CD14-positive monocyte (primary cell): ENCODE measurements around the gene AP2B1. TPM values are rescaled to one million over a fixed set of nuclear protein-coding genes. Genes with fewer than 3 reads are reported as not detected.

Source experiments
- DNase-seq, 3 donors: peaks; one replicate each; pipeline ENCODE4 v3.0.0-alpha.2; 2011 to 2022
- H2AFZ ChIP-seq: 2 replicates; pipeline ENCODE4 v1.6.0; 2012; ENCODE audit warnings: mild to moderate bottlenecking, low read depth, low read length, inconsistent platforms; ENCODE audit not compliant: insufficient read depth, poor library complexity, severe bottlenecking
- H3K27ac ChIP-seq, 2 donors: 1 replicate in 1 of 2; 2 replicates in 1 of 2; pipeline ENCODE4 v1.5.1; 2012 to 2013; ENCODE audit warnings: low read length in 2 of 2, control low read depth in 1 of 2, inconsistent platforms in 1 of 2, low read depth in 1 of 2, mild to moderate bottlenecking in 1 of 2
- H3K27me3 ChIP-seq, 2 donors: one replicate each; pipeline versions ENCODE4 v1.6.0 to v1.6.1; 2011 to 2013; ENCODE audit warnings: low read length in 2 of 2; ENCODE audit not compliant: control insufficient read depth in 2 of 2, insufficient read depth in 2 of 2
- H3K36me3 ChIP-seq, 2 donors: replicated peaks in 1 of 2; 1 replicate in 1 of 2; 2 replicates in 1 of 2; pipeline versions ENCODE4 v1.5.1 to v1.6.1; 2012 to 2013; ENCODE audit warnings: low read length in 2 of 2, control low read depth in 1 of 2, inconsistent platforms in 1 of 2, mild to moderate bottlenecking in 1 of 2; ENCODE audit not compliant: insufficient read depth in 2 of 2, control insufficient read depth in 1 of 2
- H3K4me1 ChIP-seq, 2 donors: 1 replicate in 1 of 2; 2 replicates in 1 of 2; pipeline versions ENCODE4 v1.5.1 to v1.6.1; 2012 to 2013; ENCODE audit warnings: low read length in 2 of 2, control low read depth in 1 of 2, inconsistent platforms in 1 of 2, mild to moderate bottlenecking in 1 of 2, moderate library complexity in 1 of 2; ENCODE audit not compliant: insufficient read depth in 2 of 2, control insufficient read depth in 1 of 2
- H3K4me2 ChIP-seq: replicated peaks from 2 replicates; pipeline ENCODE3; 2012; ENCODE audit warnings: low read length, moderate library complexity, mild to moderate bottlenecking; ENCODE audit not compliant: poor library complexity, severe bottlenecking; ENCODE audit errors: extremely low read depth
- H3K4me3 ChIP-seq, 3 experiments: fragments of 200-600 bp in 1 of 3; sonication (generic) in 1 of 3; replicated peaks in 1 of 3; 1 replicate in 2 of 3; 2 replicates in 1 of 3; pipeline ENCODE4 v1.5.1; 2011 to 2013; ENCODE audit warnings: low read length in 3 of 3, mild to moderate bottlenecking in 3 of 3, control low read depth in 2 of 3, low read depth in 2 of 3, inconsistent platforms in 1 of 3, moderate library complexity in 1 of 3
- H3K79me2 ChIP-seq: 2 replicates; pipeline ENCODE4 v1.6.0; 2012; ENCODE audit warnings: mild to moderate bottlenecking, control low read depth, inconsistent platforms, low read length, moderate library complexity; ENCODE audit not compliant: insufficient read depth
- H3K9ac ChIP-seq: 2 replicates; pipeline ENCODE4 v1.6.0; 2017; ENCODE audit warnings: low read length, mild to moderate bottlenecking; ENCODE audit not compliant: insufficient read depth, poor library complexity, severe bottlenecking
- H3K9me3 ChIP-seq, 2 donors: replicated peaks in 1 of 2; 1 replicate in 1 of 2; 2 replicates in 1 of 2; pipeline versions ENCODE4 v1.5.1 to v1.6.1; 2012 to 2013; ENCODE audit warnings: low read length in 2 of 2, control low read depth in 1 of 2; ENCODE audit not compliant: control insufficient read depth in 1 of 2, insufficient read depth in 1 of 2
- H4K20me1 ChIP-seq: 2 replicates; pipeline ENCODE4 v1.6.0; 2012; ENCODE audit warnings: mild to moderate bottlenecking, low read length, control low read depth, moderate library complexity; ENCODE audit not compliant: insufficient read depth
- H3K27ac Mint-ChIP-seq, 7 donors: one replicate each; pipeline ENCODE4 v1.8.0; 2020; ENCODE audit warnings: mild to moderate bottlenecking in 7 of 7, mixed read lengths in 7 of 7, moderate library complexity in 6 of 7, inconsistent platforms in 2 of 7
- H3K27me3 Mint-ChIP-seq, 3 donors: one replicate each; pipeline ENCODE4 v1.8.0; 2021 to 2022; ENCODE audit warnings: low read depth in 3 of 3, mild to moderate bottlenecking in 3 of 3, mixed read lengths in 3 of 3, moderate library complexity in 3 of 3, inconsistent platforms in 1 of 3
- H3K36me3 Mint-ChIP-seq, 2 donors: one replicate each; pipeline ENCODE4 v1.8.0; 2020; ENCODE audit warnings: mixed read lengths in 2 of 2, inconsistent platforms in 1 of 2, mild to moderate bottlenecking in 1 of 2
- H3K4me1 Mint-ChIP-seq: one replicate; pipeline ENCODE4 v1.8.0; 2020; ENCODE audit warnings: mild to moderate bottlenecking, mixed read lengths
- H3K4me3 Mint-ChIP-seq, 2 donors: one replicate each; pipeline ENCODE4 v1.8.0; 2020; ENCODE audit warnings: mild to moderate bottlenecking in 2 of 2, mixed read lengths in 2 of 2, moderate library complexity in 1 of 2
- H3K9me3 Mint-ChIP-seq, 7 donors: one replicate each; pipeline ENCODE4 v1.8.0; 2020 to 2022; ENCODE audit warnings: mixed read lengths in 7 of 7, mild to moderate bottlenecking in 6 of 7, moderate library complexity in 6 of 7, inconsistent platforms in 2 of 7
- WGBS: methylation state at CpG from one replicate; pipeline ENCODE4 v1.1.5; 2013; ENCODE audit warnings: missing lambda C conversion rate; ENCODE audit not compliant: insufficient coverage; 5-methylcytosine and 5-hydroxymethylcytosine counted together
- intact Hi-C, 2 donors: fragments of 100-400 bp; cut with micrococcal nuclease; formaldehyde crosslinking; loops; one replicate each; pipeline versions ENCODE4 v1.15.0 to v1.15.1; 2023
- polyA plus RNA-seq, 3 donors: library from polyadenylated mRNA; depleted of rRNA in 1 of 3; unstranded in 2 of 3; stranded (reverse) in 1 of 3; fragments of 300-500 nt in 2 of 3; fragments of >200 nt in 1 of 3; fragmentation: Illumina TruSeq in 2 of 3; gene quantifications; 1 replicate in 2 of 3; 2 replicates in 1 of 3; pipeline ENCODE4 v1.2.3, GENCODE V29; 2012 to 2021
- TF ChIP-seq, protein P1 (sequence below): fragments of 200-600 bp; IDR thresholded peaks from one replicate; pipeline ENCODE4 v1.8.0; 2022; ENCODE audit warnings: antibody characterized with exemption, mild to moderate bottlenecking

Gene AP2B1
- polyA plus RNA-seq, 3 donors = 28.7 to 44.2 (median 29.4) TPM

DNA sequence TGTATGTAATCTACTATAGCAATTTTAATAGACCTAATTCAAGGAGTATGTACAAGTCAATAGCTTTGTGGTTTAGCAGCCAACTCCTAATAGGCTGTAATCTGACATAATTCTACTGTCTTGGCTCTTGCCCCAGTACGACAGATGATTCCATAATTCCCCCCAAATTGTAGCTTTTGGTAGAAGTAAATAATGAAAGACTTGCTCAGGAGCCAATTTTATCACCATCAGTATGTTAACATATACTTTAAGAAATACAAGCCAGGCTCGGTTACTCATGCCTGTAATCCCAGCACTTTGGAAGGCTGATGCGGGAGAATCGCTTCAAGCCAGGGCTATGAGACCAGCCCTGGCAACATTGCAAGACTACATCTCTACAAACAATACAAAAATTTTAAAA lies 53.9 kb downstream of the AP2B1 start:
- H4K20me1 ChIP-seq = no peaks in the 10 kb centered on the region
- no peak for DNase-seq
- no peak overlapping the region for H3K4me3 ChIP-seq
- intact Hi-C loops = no loop called here
- H3K27ac ChIP-seq = no peak overlapping the region
- Mint-ChIP-seq H3K36me3 (peaks cover 76 to 89% of the 10 kb centered on the region in 2 donors), H3K4me3 (no peak overlapping the region), H3K27ac (no peak overlapping the region), H3K27me3 (no peaks in the 10 kb centered on the region), H3K9me3 (no peaks in the 10 kb centered on the region), H3K4me1 (no peaks in the 10 kb centered on the region)
- H3K79me2 ChIP-seq = no peaks in the 10 kb centered on the region
- H3K4me2 ChIP-seq = no peak overlapping the region
- no peak overlapping the region for H2AFZ ChIP-seq
- no peak overlapping the region for H3K9ac ChIP-seq
- H3K36me3 ChIP-seq = peaks cover 77 to 99% of the 10 kb centered on the region in 2 donors
- no CpG with 5 or more reads among the region's 4 CpGs for WGBS
- TF ChIP-seq, protein P1, sequence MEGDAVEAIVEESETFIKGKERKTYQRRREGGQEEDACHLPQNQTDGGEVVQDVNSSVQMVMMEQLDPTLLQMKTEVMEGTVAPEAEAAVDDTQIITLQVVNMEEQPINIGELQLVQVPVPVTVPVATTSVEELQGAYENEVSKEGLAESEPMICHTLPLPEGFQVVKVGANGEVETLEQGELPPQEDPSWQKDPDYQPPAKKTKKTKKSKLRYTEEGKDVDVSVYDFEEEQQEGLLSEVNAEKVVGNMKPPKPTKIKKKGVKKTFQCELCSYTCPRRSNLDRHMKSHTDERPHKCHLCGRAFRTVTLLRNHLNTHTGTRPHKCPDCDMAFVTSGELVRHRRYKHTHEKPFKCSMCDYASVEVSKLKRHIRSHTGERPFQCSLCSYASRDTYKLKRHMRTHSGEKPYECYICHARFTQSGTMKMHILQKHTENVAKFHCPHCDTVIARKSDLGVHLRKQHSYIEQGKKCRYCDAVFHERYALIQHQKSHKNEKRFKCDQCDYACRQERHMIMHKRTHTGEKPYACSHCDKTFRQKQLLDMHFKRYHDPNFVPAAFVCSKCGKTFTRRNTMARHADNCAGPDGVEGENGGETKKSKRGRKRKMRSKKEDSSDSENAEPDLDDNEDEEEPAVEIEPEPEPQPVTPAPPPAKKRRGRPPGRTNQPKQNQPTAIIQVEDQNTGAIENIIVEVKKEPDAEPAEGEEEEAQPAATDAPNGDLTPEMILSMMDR = no peak
- no peaks in the 10 kb centered on the region for H3K9me3 ChIP-seq
- H3K27me3 ChIP-seq = no peaks in the 10 kb centered on the region
- H3K4me1 ChIP-seq = no peaks in the 10 kb centered on the region

DNA sequence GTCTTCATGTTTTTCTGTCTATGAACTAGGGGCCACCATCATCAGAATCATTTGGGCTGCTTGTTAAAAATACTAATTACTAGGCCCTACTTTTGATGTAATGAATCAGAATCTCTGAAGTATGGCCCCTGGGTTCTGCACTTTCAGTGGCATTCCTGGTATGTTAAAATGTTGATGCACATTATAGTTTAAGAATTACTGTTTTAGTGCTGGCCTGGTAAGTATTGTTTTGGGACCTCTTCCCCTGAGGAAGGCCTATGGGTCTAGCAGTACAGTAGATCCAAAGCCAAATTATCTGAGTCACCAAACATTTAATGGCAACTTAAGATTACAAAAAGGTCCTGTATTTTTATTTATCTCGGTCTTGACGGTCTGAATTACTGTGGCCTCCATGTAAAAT lies 58.8 kb downstream of the AP2B1 start:
- Histone ChIP-seq H3K27ac (no peak overlapping the region), H3K4me3 (no peak overlapping the region), H3K36me3 (peaks cover 63 to 90% of the 10 kb centered on the region in 2 donors), H3K27me3 (no peaks in the 10 kb centered on the region), H3K79me2 (no peaks in the 10 kb centered on the region), H4K20me1 (no peaks in the 10 kb centered on the region), H2AFZ (no peak overlapping the region), H3K9me3 (no peaks in the 10 kb centered on the region), H3K9ac (no peak overlapping the region), H3K4me2 (no peak overlapping the region), H3K4me1 (no peaks in the 10 kb centered on the region)
- no CpG with 5 or more reads among the region's 2 CpGs for WGBS
- DNase-seq = no peak
- TF ChIP-seq, protein P1 = no peak
- Mint-ChIP-seq H3K4me1 (no peaks in the 10 kb centered on the region), H3K36me3 (peaks cover 58 to 75% of the 10 kb centered on the region in 2 donors), H3K4me3 (no peak overlapping the region), H3K27me3 (no peaks in the 10 kb centered on the region), H3K27ac (no peak overlapping the region), H3K9me3 (no peaks in the 10 kb centered on the region)
- intact Hi-C loops = no loop called here
